GM12875 (cell line): ENCODE results near the gene NFAM1.

ENCODE experiments used
- H3K4me3 ChIP-seq: one replicate; pipeline ENCODE4 v1.5.1; 2011; ENCODE audit warnings: low read depth, low read length, control low read depth
- CTCF ChIP-seq: IDR thresholded peaks from 2 replicates; pipeline ENCODE4 v1.5.1; 2011; ENCODE audit warnings: low read depth, mild to moderate bottlenecking, control low read depth, inconsistent platforms, low read length, moderate library complexity, borderline replicate concordance; ENCODE audit not compliant: insufficient read depth

The NFAM1 gene

GRCh38 chr22:42365942-42366695 lies 66.1 kb downstream of the NFAM1 start:
- no peak for TF ChIP-seq CTCF
- H3K4me3 ChIP-seq, result no peak overlapping the region

- H3K4me3 ChIP-seq, result no peak overlapping the region
These were observed 66.9 kb downstream of the NFAM1 start for GRCh38 chr22:42365111-42365865.

GRCh38 chr22:42364604-42365110 lies 67.5 kb downstream of the NFAM1 start:
- TF ChIP-seq CTCF, result no peak
- H3K4me3 ChIP-seq, result no peak overlapping the region

More at GRCh38 chr22:42365111-42365865, 66.9 kb downstream of the NFAM1 start:
- no peak for TF ChIP-seq CTCF

- no peak for TF ChIP-seq CTCF
- no peak overlapping the region for H3K4me3 ChIP-seq
These were observed 68.3 kb downstream of the NFAM1 start for GRCh38 chr22:42363892-42364291.

- H3K4me3 ChIP-seq, result no peak overlapping the region
- TF ChIP-seq CTCF, result no peak
These were observed 70.7 kb downstream of the NFAM1 start for GRCh38 chr22:42361523-42361922.

GRCh38 chr22:42360348-42360747 lies 71.9 kb downstream of the NFAM1 start:
- TF ChIP-seq CTCF, result no peak
- H3K4me3 ChIP-seq, result no peak overlapping the region
